ENCODE measurements around the gene EFEMP1. TPM values are rescaled to one million over a fixed set of nuclear protein-coding genes. Genes with fewer than 3 reads are reported as not detected.

Gene EFEMP1
- total RNA-seq, 1 experiment from 2014 or later: 0.15 TPM

- Histone ChIP-seq H3K9me3 (ENCODE audit: low read depth, low read length, poor library complexity, severe bottlenecking) (no peaks in the 10 kb centered on the region), H3K27ac (ENCODE audit: low read depth, low read length, poor library complexity, severe bottlenecking) (no peak overlapping the region), H3K27me3 (replicated peaks; ENCODE audit: insufficient read depth, low read depth, low read length, poor library complexity) (peaks cover 10% of the 10 kb centered on the region), H3K36me3 (ENCODE audit: insufficient read depth, low read length, poor library complexity, severe bottlenecking) (no peaks in the 10 kb centered on the region), H3K4me1 (ENCODE audit: insufficient read depth, low read length, poor library complexity, severe bottlenecking) (no peaks in the 10 kb centered on the region), H3K4me3 (ENCODE audit: low read depth, low read length, poor library complexity, severe bottlenecking) (no peak overlapping the region)
- TF ChIP-seq EZH2 (IDR thresholded peaks at IDR 0.05; ENCODE audit: borderline replicate concordance, low read depth, low read length, poor library complexity, severe bottlenecking) (no peak), CTCF (conservative IDR thresholded peaks at IDR 0.05; ENCODE audit: low read depth, low read length) (no peak)
- DNase-seq (ENCODE audit: low spot score): no peak
- ChIA-PET CTCF (no interaction called here), POLR2A (ENCODE audit: low non-redundant PET) (no interaction called here)
- BruUV-seq (replicated peaks): no TSS peak
- intact Hi-C loops (cut with micrococcal nuclease; ENCODE audit: unreplicated experiment): no loop called here
Measured at GRCh38 chr2:55951533-55951932, 28.0 kb upstream of the EFEMP1 start.

- BruUV-seq (replicated peaks): no TSS peak
- Histone ChIP-seq H3K9me3 (ENCODE audit: low read depth, low read length, poor library complexity, severe bottlenecking) (no peaks in the 10 kb centered on the region), H3K27ac (ENCODE audit: low read depth, low read length, poor library complexity, severe bottlenecking) (no peak overlapping the region), H3K4me1 (ENCODE audit: insufficient read depth, low read length, poor library complexity, severe bottlenecking) (no peaks in the 10 kb centered on the region), H3K27me3 (replicated peaks; ENCODE audit: insufficient read depth, low read depth, low read length, poor library complexity) (peaks cover 16% of the 10 kb centered on the region), H3K4me3 (ENCODE audit: low read depth, low read length, poor library complexity, severe bottlenecking) (no peak overlapping the region), H3K36me3 (ENCODE audit: insufficient read depth, low read length, poor library complexity, severe bottlenecking) (no peaks in the 10 kb centered on the region)
- POLR2A ChIA-PET (ENCODE audit: low non-redundant PET): no interaction called here
- TF ChIP-seq CTCF (conservative IDR thresholded peaks at IDR 0.05; ENCODE audit: low read depth, low read length): no peak
- TF ChIP-seq EZH2 (IDR thresholded peaks at IDR 0.05; ENCODE audit: borderline replicate concordance, low read depth, low read length, poor library complexity, severe bottlenecking): no peak
- no peak for DNase-seq (ENCODE audit: low spot score)
- intact Hi-C loops (cut with micrococcal nuclease; ENCODE audit: unreplicated experiment): no loop called here
- CTCF ChIA-PET: no interaction called here
Measured at GRCh38 chr2:55949613-55950012, 26.0 kb upstream of the EFEMP1 start.

GRCh38 chr2:55949211-55949610 lies 25.6 kb upstream of the EFEMP1 start:
- BruUV-seq (replicated peaks): no TSS peak

More at GRCh38 chr2:55949211-55949610, 25.6 kb upstream of the EFEMP1 start:
- intact Hi-C loops (cut with micrococcal nuclease; ENCODE audit: unreplicated experiment): no loop called here
- H3K36me3 ChIP-seq (ENCODE audit: insufficient read depth, low read length, poor library complexity, severe bottlenecking): no peaks in the 10 kb centered on the region
- H3K9me3 ChIP-seq (ENCODE audit: low read depth, low read length, poor library complexity, severe bottlenecking): no peaks in the 10 kb centered on the region
- no peak for TF ChIP-seq CTCF (conservative IDR thresholded peaks at IDR 0.05; ENCODE audit: low read depth, low read length)
- TF ChIP-seq EZH2 (IDR thresholded peaks at IDR 0.05; ENCODE audit: borderline replicate concordance, low read depth, low read length, poor library complexity, severe bottlenecking): no peak
- peaks cover 14% of the 10 kb centered on the region for H3K27me3 ChIP-seq (replicated peaks; ENCODE audit: insufficient read depth, low read depth, low read length, poor library complexity)
- H3K4me1 ChIP-seq (ENCODE audit: insufficient read depth, low read length, poor library complexity, severe bottlenecking): no peaks in the 10 kb centered on the region
- ChIA-PET CTCF (no interaction called here), POLR2A (ENCODE audit: low non-redundant PET) (no interaction called here)
- DNase-seq (ENCODE audit: low spot score): no peak
- no peak overlapping the region for H3K4me3 ChIP-seq (ENCODE audit: low read depth, low read length, poor library complexity, severe bottlenecking)
- no peak overlapping the region for H3K27ac ChIP-seq (ENCODE audit: low read depth, low read length, poor library complexity, severe bottlenecking)

All from A673 (cell line).